ENCODE measurements around the gene ERBB4. TPM values are rescaled to one million over a fixed set of nuclear protein-coding genes. Genes with fewer than 3 reads are reported as not detected.

Gene ERBB4
- polyA plus RNA-seq, 1 of the 3 experiments (the other 2 are of a cell fraction): 0.05 TPM

DNA sequence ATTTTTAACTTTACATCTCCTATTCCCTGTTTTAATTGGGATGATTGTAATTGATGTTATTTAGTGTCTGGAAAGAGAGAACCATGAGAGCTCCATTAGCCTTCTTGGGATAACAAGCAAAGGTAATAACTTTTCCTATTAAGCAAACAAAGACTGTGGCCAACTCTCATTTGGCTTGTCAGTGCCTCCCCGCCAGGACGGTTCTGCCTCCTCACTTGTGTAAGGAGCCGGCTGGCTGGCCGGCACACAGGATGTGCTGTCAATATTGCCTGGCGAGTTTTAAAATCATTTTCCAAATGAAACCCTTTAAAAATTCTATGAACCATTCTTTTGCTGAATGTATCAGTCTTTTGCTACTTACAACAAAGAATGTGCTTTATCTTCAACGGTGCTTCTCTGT lies 1083.9 kb downstream of the ERBB4 start (continued):
- no peak for TF ChIP-seq IRF3 (IDR thresholded peaks at IDR 0.05; ENCODE audit: low read depth, low read length)
- no peak for TF ChIP-seq MXI1 (IDR thresholded peaks at IDR 0.05; ENCODE audit: low read depth, low read length)
- TF ChIP-seq GABPA (IDR thresholded peaks at IDR 0.05; ENCODE audit: low read depth): no peak

DNA sequence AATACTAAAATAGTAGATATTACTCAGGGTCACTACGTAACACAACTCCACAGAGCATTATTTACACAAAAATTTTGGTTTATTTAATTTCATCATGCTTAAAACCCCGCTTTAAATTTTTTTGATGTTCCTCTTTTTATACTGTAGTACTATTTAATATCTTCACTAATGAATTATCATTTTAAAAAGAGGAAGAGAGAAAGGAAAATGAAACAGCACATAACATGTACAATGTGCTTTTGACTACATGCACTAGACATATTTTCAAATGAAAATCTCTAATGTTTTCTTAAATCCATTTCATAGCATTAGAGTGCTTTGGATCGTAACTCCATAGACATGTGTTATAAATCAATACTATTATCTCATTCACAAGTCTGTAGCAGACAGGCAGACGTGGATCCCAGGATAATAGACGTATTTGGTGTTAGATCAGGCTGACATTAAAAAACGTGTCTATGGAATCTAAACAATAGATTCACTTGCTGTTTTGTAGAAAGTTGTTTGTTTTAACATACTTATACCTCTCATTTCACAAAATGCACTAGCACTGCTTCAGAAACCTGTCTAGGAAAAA lies 1085.2 kb downstream of the ERBB4 start:
- Histone ChIP-seq H3K36me3 (replicated peaks in 1 of 2; ENCODE audit: control insufficient read depth in 1 of 2, insufficient read depth in 2 of 2, low read length in 1 of 2) (no peaks in the 10 kb centered on the region), H3K27ac (ENCODE audit: low read depth in 2 of 2, low read length in 1 of 2) (no peak overlapping the region), H3F3A (replicated peaks; ENCODE audit: insufficient read depth) (no peaks in the 10 kb centered on the region), H3K79me2 (ENCODE audit: insufficient read depth) (no peaks in the 10 kb centered on the region), H2AFZ (ENCODE audit: low read depth) (no peak overlapping the region), H3K9ac (no peak overlapping the region), H3K4me3 (ENCODE audit: low read depth in 2 of 2, low read length in 1 of 2) (no peak overlapping the region), H3K27me3 (ENCODE audit: insufficient read depth) (no peaks in the 10 kb centered on the region), H4K20me1 (ENCODE audit: insufficient read depth) (no peaks in the 10 kb centered on the region), H3K4me1 (ENCODE audit: control insufficient read depth in 1 of 2, insufficient read depth in 2 of 2, low read depth in 1 of 2, low read length in 1 of 2) (peaks cover 3 to 8% of the 10 kb centered on the region in 2 experiments; a peak in 3 of 4 replicates), H3K9me3 (no peaks in the 10 kb centered on the region), H3K9me2 (no peaks in the 10 kb centered on the region), H3K4me2 (no peak overlapping the region)
- ChIA-PET CTCF (interaction anchor here (0.8 to 3.4 kb wide), 4 partner anchors 14 to 1102 kb away, joined by 3 to 24 read pairs (median 3); no protein-coding TSS in a partner anchor), POLR2A (no interaction called here)
- TF ChIP-seq RAD21 (IDR thresholded peaks at IDR 0.05; ENCODE audit: low read length) (no peak), TCF12 (IDR thresholded peaks at IDR 0.05) (no peak), TAF1 (IDR thresholded peaks at IDR 0.05; ENCODE audit: borderline replicate concordance, low read depth, low read length) (no peak), SIN3A (IDR thresholded peaks at IDR 0.05; ENCODE audit: borderline replicate concordance, low read depth, low read length) (no peak), FOSL2 (IDR thresholded peaks at IDR 0.05; ENCODE audit: borderline replicate concordance, low read depth) (no peak)
- TF ChIP-seq, protein P1, sequence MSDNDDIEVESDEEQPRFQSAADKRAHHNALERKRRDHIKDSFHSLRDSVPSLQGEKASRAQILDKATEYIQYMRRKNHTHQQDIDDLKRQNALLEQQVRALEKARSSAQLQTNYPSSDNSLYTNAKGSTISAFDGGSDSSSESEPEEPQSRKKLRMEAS (IDR thresholded peaks at IDR 0.05; ENCODE audit: low read depth): no peak
- peak; percentile 13 for DNase-seq
- WGBS (ENCODE audit: low lambda C conversion rate): 49% methylated on average over 6 of the region's 6 CpGs

DNA sequence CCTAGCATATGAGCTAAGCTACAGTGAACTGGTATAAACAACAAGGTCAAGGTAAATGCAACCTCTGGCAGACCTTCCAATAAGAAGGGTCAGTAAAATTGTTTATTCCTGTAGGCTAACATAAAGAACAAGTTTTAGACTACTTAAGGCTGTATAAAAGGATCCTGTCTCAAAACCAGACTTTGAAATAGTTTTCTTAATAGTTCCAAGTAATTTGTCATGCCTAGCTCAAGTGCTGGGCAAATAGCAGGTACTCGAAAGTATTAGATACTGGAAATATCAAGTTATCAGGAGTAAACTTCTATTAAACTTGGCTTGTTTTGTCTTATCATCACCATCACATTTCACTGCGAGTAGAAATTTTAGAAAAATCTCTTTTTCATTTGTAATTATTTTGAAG lies 1087.0 kb downstream of the ERBB4 start:
- TF ChIP-seq USF1 (IDR thresholded peaks at IDR 0.05; ENCODE audit: borderline replicate concordance, low read depth): no peak
- no peak for TF ChIP-seq TEAD4 (IDR thresholded peaks at IDR 0.05; ENCODE audit: borderline replicate concordance, insufficient read depth)
- TF ChIP-seq EP300 (IDR thresholded peaks at IDR 0.05; ENCODE audit: borderline replicate concordance in 1 of 2, low read depth in 1 of 2, low read length in 1 of 2): no peak
- TF ChIP-seq NFIC (IDR thresholded peaks at IDR 0.05; ENCODE audit: borderline replicate concordance): no peak
- ChIA-PET CTCF (interaction anchor here (1.0 kb wide), 2 partner anchors 52 to 294 kb away, joined by 3 to 4 read pairs; no protein-coding TSS in a partner anchor), POLR2A (no interaction called here)
- peaks cover 3 to 8% of the 10 kb centered on the region in 2 experiments; a peak in 3 of 4 replicates for H3K4me1 ChIP-seq (ENCODE audit: control insufficient read depth in 1 of 2, insufficient read depth in 2 of 2, low read depth in 1 of 2, low read length in 1 of 2)
- H3K4me3 ChIP-seq (ENCODE audit: low read depth in 2 of 2, low read length in 1 of 2): no peak overlapping the region
- H3K9ac ChIP-seq: no peak overlapping the region
- H3K4me2 ChIP-seq: no peak overlapping the region
- H2AFZ ChIP-seq (ENCODE audit: low read depth): no peak overlapping the region
- H4K20me1 ChIP-seq (ENCODE audit: insufficient read depth): no peaks in the 10 kb centered on the region
- H3K9me2 ChIP-seq: no peaks in the 10 kb centered on the region
- no peaks in the 10 kb centered on the region for H3F3A ChIP-seq (replicated peaks; ENCODE audit: insufficient read depth)
- WGBS (ENCODE audit: low lambda C conversion rate): 79% methylated on average over 2 of the region's 2 CpGs
- no peak overlapping the region for H3K27ac ChIP-seq (ENCODE audit: low read depth in 2 of 2, low read length in 1 of 2)
- no peaks in the 10 kb centered on the region for H3K27me3 ChIP-seq (ENCODE audit: insufficient read depth)
- H3K9me3 ChIP-seq: no peaks in the 10 kb centered on the region
- H3K79me2 ChIP-seq (ENCODE audit: insufficient read depth): no peaks in the 10 kb centered on the region
- no peak for DNase-seq
- H3K36me3 ChIP-seq (replicated peaks in 1 of 2; ENCODE audit: control insufficient read depth in 1 of 2, insufficient read depth in 2 of 2, low read length in 1 of 2): no peaks in the 10 kb centered on the region

Data from SK-N-SH (cell line).